HEK293T (cell line): Measurements from ENCODE around the gene SKP1.

ENCODE experiments used
- CTCF ChIA-PET: fragments of 350-600 bp; formaldehyde crosslinking; extraction: SDS; loops from one replicate; lab custom pipeline; 2021; ENCODE audit warnings: antibody characterized with exemption, inconsistent platforms; lab: Yijun Ruan, JAX
- POLR2A ChIA-PET: fragments of 350-600 bp; formaldehyde crosslinking; extraction: SDS; loops from one replicate; lab custom pipeline; 2020; ENCODE audit warnings: antibody characterized with exemption, inconsistent platforms; lab: Yijun Ruan, JAX
- DNase-seq: peaks from one replicate; pipeline ENCODE4 v3.0.0; 2012; ENCODE audit warnings: mixed read lengths; ENCODE audit errors: extremely low spot score
- ARNT ChIP-seq: fragments of 450-650 bp; IDR thresholded peaks from 2 replicates; pipeline ENCODE4 v1.6.1; 2017; ENCODE audit warnings: mild to moderate bottlenecking
- BHLHE40 ChIP-seq: fragments of 450-650 bp; IDR thresholded peaks from 2 replicates; pipeline ENCODE4 v1.6.1; 2016; ENCODE audit warnings: mild to moderate bottlenecking, moderate library complexity, borderline replicate concordance
- CTBP1 ChIP-seq: fragments of 450-650 bp; IDR thresholded peaks from 2 replicates; pipeline ENCODE4 v1.6.1; 2016; ENCODE audit warnings: borderline replicate concordance
- ELF4 ChIP-seq: fragments of 450-650 bp; IDR thresholded peaks from 2 replicates; pipeline ENCODE4 v1.6.1; 2017; ENCODE audit warnings: antibody characterized with exemption
- FOXA1 ChIP-seq: fragments of 450-650 bp; IDR thresholded peaks from 2 replicates; pipeline ENCODE4 v1.6.1; 2016; ENCODE audit warnings: mild to moderate bottlenecking
- FOXK2 ChIP-seq: fragments of 450-650 bp; IDR thresholded peaks from 2 replicates; pipeline ENCODE4 v1.6.1; 2016; ENCODE audit warnings: mild to moderate bottlenecking
- FOXM1 ChIP-seq: fragments of 450-650 bp; IDR thresholded peaks from 2 replicates; pipeline ENCODE4 v1.6.1; 2017; ENCODE audit warnings: mild to moderate bottlenecking, borderline replicate concordance
- HDGF ChIP-seq: fragments of 450-650 bp; IDR thresholded peaks from 2 replicates; pipeline ENCODE4 v1.6.1; 2017; ENCODE audit warnings: antibody characterized with exemption, borderline replicate concordance
- L3MBTL2 ChIP-seq: fragments of 450-650 bp; conservative IDR thresholded peaks from 2 replicates; pipeline ENCODE4 v1.6.1; 2016; ENCODE audit warnings: mild to moderate bottlenecking
- LEF1 ChIP-seq: fragments of 450-650 bp; IDR thresholded peaks from 2 replicates; pipeline ENCODE4 v1.6.1; 2017; ENCODE audit warnings: mild to moderate bottlenecking, borderline replicate concordance
- NFRKB ChIP-seq: fragments of 450-650 bp; IDR thresholded peaks from 2 replicates; pipeline ENCODE4 v1.6.1; 2016; ENCODE audit warnings: mild to moderate bottlenecking, moderate library complexity
- SP1 ChIP-seq: fragments of 450-650 bp; IDR thresholded peaks from 2 replicates; pipeline ENCODE4 v1.6.1; 2017
- SUZ12 ChIP-seq: fragments of 450-650 bp; IDR thresholded peaks from 2 replicates; pipeline ENCODE4 v1.6.1; 2016; ENCODE audit warnings: mild to moderate bottlenecking
- TARDBP ChIP-seq: fragments of 450-650 bp; IDR thresholded peaks from 2 replicates; pipeline ENCODE4 v1.6.1; 2016
- ZNF384 ChIP-seq: fragments of 450-650 bp; IDR thresholded peaks from 2 replicates; pipeline ENCODE4 v1.6.1; 2016
- TF ChIP-seq, protein P1 (sequence below): fragments of 450-650 bp; IDR thresholded peaks from 2 replicates; pipeline ENCODE4 v1.6.1; 2016

The SKP1 gene

DNA sequence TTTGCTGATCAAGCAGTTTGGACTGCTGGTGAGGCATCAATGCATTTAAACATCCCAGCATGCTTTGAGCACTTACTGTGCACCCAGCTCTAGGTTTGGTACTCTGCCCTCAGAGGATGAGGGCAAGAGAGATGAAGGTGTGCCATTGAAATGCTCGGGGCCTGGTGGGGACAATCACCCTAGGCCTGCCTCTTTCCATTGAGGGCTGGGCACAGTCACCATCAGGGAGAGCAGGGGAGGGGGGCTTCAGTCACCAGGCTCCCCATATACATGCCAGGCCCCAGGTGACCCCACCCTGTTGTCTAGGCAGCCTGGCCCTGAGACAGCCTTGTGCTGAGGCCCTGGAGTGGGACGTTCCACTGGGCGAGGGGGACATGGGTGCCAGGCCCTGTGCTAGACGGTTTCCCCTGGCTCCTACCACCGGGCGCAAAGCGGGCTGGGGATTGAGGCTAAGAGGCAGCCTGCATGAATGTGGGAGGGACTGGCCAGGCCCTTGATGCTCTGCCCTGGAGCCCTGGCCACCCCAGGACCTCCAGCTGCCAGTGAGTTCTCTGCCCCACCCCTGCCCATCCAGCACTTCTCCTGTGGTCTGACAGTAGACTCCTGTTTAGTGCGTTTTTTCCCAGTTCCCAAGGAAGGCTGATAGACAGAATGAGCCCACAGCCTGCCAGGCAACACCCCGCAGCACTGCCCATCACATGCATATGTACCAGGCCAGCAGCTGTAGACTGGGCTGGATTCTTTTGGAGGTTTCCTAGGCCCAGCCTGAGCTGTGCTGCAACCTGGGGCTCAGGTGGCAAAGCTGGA is 43.4 kb downstream of the SKP1 start:
- DNase-seq = no peak
- ChIA-PET CTCF (interaction anchor here (1.1 kb wide), 1 partner anchor 8 kb away, joined by 3 read pairs; no protein-coding TSS in a partner anchor), POLR2A (no interaction called here)
- TF ChIP-seq SP1 (no peak), LEF1 (no peak), FOXA1 (no peak), FOXK2 (no peak), ARNT (no peak), BHLHE40 (no peak), TARDBP (no peak), SUZ12 (no peak)
- TF ChIP-seq, protein P1, sequence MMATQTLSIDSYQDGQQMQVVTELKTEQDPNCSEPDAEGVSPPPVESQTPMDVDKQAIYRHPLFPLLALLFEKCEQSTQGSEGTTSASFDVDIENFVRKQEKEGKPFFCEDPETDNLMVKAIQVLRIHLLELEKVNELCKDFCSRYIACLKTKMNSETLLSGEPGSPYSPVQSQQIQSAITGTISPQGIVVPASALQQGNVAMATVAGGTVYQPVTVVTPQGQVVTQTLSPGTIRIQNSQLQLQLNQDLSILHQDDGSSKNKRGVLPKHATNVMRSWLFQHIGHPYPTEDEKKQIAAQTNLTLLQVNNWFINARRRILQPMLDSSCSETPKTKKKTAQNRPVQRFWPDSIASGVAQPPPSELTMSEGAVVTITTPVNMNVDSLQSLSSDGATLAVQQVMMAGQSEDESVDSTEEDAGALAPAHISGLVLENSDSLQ = no peak

- no peak for DNase-seq
- CTCF ChIA-PET = interaction anchor here (1.1 kb wide), 1 partner anchor 9 kb away, joined by 3 read pairs; no protein-coding TSS in a partner anchor
- TF ChIP-seq HDGF (no peak), FOXA1 (no peak), LEF1 (no peak), ZNF384 (no peak), BHLHE40 (no peak), SUZ12 (no peak), L3MBTL2 (no peak), NFRKB (no peak), CTBP1 (no peak), ELF4 (no peak), ARNT (no peak), TARDBP (no peak)
- TF ChIP-seq, protein P1 = no peak
- POLR2A ChIA-PET = no interaction called here
These were observed 44.2 kb downstream of the SKP1 start for GRCh38 chr5:134132372-134133187.

DNA sequence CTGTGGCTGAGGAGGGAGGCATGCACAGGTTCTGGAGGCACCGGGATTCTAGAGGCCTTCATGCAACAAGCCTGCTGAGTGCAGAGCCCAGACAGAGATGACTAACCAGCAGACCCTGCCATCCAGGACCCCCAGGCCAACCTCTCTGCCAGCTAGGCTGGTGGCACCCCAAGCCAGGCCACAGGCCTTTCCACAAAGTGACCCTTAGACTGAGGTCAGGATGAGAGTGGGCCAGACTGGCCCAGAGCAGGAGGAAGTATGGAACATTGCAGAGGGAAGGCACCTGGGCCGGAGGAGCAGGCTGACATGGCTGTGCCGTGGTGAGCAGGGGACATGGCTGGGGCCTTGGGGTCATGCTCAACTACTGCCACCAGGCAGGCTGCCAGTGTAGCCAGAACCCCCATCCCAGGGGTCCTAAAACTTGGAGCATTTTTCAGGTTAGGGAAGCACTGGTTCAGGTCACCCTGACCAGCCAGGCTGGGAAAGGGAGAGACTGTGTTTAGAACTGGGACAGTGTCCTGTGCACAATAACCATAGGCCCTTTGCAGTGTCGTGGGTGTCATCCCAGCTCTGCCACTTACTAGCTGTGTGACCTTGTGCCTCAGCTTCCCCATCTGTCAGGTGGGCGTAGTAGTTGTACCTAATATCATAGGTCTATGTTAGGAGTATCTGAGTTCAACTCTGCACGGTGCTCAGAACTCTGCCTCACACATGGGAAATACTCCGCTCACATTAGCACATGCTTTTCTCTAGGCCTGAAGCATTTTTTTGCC is 45.0 kb downstream of the SKP1 start:
- ChIA-PET CTCF (interaction anchor here (1.1 kb wide), 1 partner anchor 10 kb away, joined by 3 read pairs; no protein-coding TSS in a partner anchor), POLR2A (no interaction called here)
- DNase-seq = no peak
- no peak for TF ChIP-seq HDGF
- TF ChIP-seq FOXK2 = no peak
- TF ChIP-seq, protein P1 = no peak
- TF ChIP-seq SP1 = no peak
- TF ChIP-seq LEF1 = no peak
- no peak for TF ChIP-seq CTBP1
- no peak for TF ChIP-seq FOXA1

DNA sequence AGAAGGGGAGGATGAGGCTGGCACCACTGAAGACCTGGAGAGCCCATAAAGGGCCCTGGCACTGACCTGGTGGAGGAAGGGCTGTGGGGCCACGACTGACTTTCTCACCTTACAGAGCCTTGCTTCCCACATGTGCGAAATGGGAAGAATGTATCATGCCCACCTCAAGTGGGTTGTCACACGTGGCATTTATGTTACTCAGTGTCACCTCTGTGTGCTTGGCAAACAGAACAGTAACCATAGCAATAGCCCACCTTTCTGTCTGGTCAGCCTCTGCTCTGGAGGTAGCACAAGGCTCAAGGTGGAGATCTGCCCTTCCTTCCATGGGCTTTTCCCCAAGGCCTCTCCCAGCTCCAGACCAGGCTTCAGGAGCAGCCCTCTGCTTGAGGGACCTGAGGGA is 45.6 kb downstream of the SKP1 start:
- CTCF ChIA-PET = interaction anchor here (1.0 kb wide), 1 partner anchor 105 kb away, joined by 3 read pairs; no protein-coding TSS in a partner anchor
- no peak for DNase-seq
- POLR2A ChIA-PET = no interaction called here
- TF ChIP-seq FOXK2 (no peak), ARNT (no peak), ELF4 (no peak), CTBP1 (no peak), ZNF384 (no peak), FOXM1 (no peak)

DNA sequence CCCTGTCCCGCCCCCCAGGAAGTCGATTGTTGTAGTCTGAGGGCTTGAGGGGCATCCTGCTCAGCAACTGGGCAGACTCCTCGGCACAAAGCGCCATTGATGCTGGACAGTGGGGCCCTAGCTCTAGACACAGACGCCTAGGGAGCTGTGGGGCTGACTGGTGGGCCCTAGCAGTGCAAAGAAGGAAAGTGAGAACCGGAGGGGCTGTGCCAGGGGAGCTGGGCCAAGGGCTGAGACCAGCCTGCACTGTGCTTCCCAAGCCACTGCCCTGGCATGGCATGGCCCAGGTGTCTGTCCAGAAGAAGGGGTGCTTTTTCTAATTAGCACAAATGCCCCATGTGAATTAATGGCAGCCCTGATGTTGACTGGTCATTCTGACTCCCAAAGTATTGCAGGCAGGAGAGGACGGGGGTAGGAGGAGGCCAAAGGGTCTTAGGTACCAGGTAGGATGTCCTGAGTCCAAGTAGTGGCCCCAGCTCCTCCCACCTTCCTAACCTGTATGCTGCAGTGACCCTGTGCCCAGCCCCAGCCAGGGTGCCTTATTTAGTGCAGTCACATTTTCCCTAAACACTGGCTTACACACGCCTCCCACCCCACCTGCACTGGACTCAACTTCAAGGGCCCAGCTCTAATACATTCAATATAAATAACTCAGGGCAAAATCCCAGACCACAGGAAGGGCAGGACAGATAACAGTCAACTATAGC is 46.4 kb downstream of the SKP1 start:
- TF ChIP-seq CTBP1 (no peak), FOXK2 (no peak), LEF1 (no peak), HDGF (no peak), TARDBP (no peak), BHLHE40 (no peak), FOXM1 (no peak), NFRKB (no peak), ARNT (no peak), SP1 (no peak), FOXA1 (no peak)
- DNase-seq = no peak
- POLR2A ChIA-PET = no interaction called here
- CTCF ChIA-PET = interaction anchor here (1.0 to 2.6 kb wide), 2 partner anchors 10 to 104 kb away, joined by 3 to 14 read pairs; no protein-coding TSS in a partner anchor
